ENCODE data around the gene CLCA2.

DNA sequence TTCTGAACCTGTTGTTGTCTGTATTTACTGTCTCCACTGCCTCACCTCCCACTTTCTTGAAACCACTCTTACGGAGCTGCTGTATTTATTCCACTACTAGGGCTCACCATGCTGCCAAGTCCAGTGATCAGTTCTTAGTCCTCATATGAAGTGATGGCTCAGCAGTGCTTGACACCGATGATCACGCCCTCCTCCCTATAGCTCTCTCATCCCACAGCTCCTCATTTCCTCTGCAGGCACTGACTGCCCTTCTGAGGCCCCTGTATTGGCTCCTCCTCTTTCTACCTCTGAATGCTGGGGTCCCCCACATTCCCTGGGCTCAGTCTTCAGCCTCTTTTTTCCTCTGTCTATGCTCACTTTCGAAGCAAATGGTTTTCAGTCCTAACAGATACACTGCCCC, 48.2 kb downstream of the CLCA2 start:
- TF ChIP-seq, protein P1, sequence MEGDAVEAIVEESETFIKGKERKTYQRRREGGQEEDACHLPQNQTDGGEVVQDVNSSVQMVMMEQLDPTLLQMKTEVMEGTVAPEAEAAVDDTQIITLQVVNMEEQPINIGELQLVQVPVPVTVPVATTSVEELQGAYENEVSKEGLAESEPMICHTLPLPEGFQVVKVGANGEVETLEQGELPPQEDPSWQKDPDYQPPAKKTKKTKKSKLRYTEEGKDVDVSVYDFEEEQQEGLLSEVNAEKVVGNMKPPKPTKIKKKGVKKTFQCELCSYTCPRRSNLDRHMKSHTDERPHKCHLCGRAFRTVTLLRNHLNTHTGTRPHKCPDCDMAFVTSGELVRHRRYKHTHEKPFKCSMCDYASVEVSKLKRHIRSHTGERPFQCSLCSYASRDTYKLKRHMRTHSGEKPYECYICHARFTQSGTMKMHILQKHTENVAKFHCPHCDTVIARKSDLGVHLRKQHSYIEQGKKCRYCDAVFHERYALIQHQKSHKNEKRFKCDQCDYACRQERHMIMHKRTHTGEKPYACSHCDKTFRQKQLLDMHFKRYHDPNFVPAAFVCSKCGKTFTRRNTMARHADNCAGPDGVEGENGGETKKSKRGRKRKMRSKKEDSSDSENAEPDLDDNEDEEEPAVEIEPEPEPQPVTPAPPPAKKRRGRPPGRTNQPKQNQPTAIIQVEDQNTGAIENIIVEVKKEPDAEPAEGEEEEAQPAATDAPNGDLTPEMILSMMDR (conservative IDR thresholded peaks at IDR 0.05 in 1 of 2, IDR thresholded peaks at IDR 0.05 in 1 of 2; ENCODE audit: low read depth in 1 of 2, low read length in 2 of 2) = no peak
- TF ChIP-seq EZH2 (IDR thresholded peaks at IDR 0.05; ENCODE audit: low read length, missing control alignments) = no peak
